RWPE1 (cell line): ENCODE results near the gene FBN2.

Source experiments
- CTCF ChIA-PET: fragments of 350-600 bp; sonication (Branson Sonifier 250); formaldehyde crosslinking; extraction: SDS; loops from one replicate; lab custom pipeline; 2021; lab: Yijun Ruan, JAX
- POLR2A ChIA-PET: fragments of 400-600 bp; formaldehyde crosslinking; extraction: SDS; loops from one replicate; lab custom pipeline; 2020; ENCODE audit warnings: antibody characterized with exemption; ENCODE audit not compliant: low non-redundant PET; lab: Yijun Ruan, JAX
- DNase-seq: peaks from one replicate; pipeline ENCODE4 v3.0.0; 2012; ENCODE audit warnings: low spot score
- H3K27ac ChIP-seq: fragments of 450-650 bp; 2 replicates; pipeline ENCODE4 v1.5.1; 2017
- TF ChIP-seq, protein P1 (sequence below): fragments of 450-650 bp; conservative IDR thresholded peaks from 2 replicates; pipeline ENCODE4 v1.5.1; 2017; ENCODE audit warnings: low read depth, mild to moderate bottlenecking

FBN2 gene

DNA sequence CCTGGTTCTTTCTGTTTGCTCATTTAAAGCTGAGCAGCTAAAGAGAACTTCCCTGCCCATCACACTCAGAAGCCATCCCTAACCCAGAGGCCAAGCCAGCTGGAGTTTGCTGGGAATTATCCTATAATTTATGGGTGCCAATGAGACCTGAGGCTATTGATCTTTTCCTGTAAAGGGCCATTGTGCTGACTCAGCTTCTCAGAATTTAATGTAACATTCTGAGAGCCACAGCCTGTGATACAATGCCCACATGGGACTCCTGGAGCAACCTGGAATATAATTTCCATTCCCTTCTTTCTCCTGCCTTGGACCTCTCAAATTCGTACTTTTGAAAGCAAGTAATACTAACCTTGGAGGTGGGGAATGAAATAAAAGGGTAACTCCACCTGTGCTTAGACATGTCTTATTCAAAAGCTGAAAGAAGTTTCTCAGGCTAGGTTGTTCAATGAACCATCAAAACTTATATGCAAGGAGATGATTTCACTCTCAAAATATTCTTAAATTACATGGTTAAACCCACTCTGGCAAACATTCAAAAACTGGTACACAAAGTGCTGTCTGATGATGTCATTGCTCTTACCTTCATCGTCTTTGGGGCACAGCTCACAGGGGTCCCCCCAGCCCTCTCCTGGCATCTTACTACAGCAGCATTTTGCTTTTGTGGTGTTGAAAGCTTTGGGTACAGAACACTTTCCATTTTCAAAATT lies 247.7 kb downstream of the FBN2 start:
- DNase-seq = no peak
- H3K27ac ChIP-seq = no peak overlapping the region
- ChIA-PET POLR2A (no interaction called here), CTCF (no interaction called here)
- TF ChIP-seq, protein P1, sequence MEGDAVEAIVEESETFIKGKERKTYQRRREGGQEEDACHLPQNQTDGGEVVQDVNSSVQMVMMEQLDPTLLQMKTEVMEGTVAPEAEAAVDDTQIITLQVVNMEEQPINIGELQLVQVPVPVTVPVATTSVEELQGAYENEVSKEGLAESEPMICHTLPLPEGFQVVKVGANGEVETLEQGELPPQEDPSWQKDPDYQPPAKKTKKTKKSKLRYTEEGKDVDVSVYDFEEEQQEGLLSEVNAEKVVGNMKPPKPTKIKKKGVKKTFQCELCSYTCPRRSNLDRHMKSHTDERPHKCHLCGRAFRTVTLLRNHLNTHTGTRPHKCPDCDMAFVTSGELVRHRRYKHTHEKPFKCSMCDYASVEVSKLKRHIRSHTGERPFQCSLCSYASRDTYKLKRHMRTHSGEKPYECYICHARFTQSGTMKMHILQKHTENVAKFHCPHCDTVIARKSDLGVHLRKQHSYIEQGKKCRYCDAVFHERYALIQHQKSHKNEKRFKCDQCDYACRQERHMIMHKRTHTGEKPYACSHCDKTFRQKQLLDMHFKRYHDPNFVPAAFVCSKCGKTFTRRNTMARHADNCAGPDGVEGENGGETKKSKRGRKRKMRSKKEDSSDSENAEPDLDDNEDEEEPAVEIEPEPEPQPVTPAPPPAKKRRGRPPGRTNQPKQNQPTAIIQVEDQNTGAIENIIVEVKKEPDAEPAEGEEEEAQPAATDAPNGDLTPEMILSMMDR = no peak

DNA sequence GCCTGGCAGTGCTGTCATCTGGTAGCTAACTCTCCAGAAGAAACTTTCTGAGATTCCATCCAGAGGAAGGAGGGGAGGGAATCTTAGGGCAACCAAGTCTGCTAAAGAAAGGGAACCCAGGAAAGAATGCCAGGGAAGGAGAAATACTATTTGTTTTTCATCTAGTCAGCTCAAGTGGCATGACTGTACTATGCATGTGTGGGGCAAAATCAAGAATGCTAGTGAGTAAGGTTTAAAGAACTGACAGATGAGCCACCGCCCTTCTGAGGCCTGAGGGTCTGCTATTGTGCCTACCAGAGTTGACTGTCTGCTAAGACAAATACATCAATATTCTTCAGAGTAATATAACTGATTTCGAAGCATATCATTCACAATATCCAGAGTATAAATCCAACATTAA lies 250.3 kb downstream of the FBN2 start:
- H3K27ac ChIP-seq = no peak overlapping the region
- CTCF ChIA-PET = no interaction called here
- no peak for DNase-seq
- TF ChIP-seq, protein P1 = no peak
- POLR2A ChIA-PET = no interaction called here

GRCh38 chr5:128284236-128284635 lies 253.8 kb downstream of the FBN2 start:
- ChIA-PET CTCF (interaction anchor here (0.6 kb wide), 1 partner anchor 41 kb away, joined by 4 read pairs; no protein-coding TSS in a partner anchor), POLR2A (no interaction called here)
- H3K27ac ChIP-seq = no peak overlapping the region

DNA sequence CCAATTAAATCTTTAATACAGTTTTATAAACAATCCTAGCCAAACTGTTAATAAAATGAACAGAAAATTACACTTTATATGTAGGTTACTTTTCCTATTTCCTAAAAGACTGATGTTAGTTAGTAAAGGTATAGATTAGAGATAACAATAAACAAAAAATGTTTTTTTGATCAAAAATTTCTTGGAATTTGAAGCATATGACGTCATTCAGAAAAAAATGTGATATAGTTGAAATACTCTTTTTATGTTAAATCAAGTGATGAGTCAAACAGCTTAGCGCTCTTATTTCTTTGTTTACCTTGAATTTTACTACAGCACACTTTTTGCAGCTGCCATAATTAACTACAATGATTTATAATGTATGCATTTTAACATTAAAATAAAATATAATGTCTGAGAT lies 258.7 kb downstream of the FBN2 start:
- TF ChIP-seq, protein P1 = no peak
- POLR2A ChIA-PET = no interaction called here
- CTCF ChIA-PET = interaction anchor here (0.5 to 0.7 kb wide), 2 partner anchors 12 to 1313 kb away, joined by 3 read pairs; no protein-coding TSS in a partner anchor
- H3K27ac ChIP-seq = no peak overlapping the region
- DNase-seq = no peak

More at GRCh38 chr5:128284236-128284635, 253.8 kb downstream of the FBN2 start:
- TF ChIP-seq, protein P1 = no peak
- DNase-seq = no peak

GRCh38 chr5:128276537-128277216 lies 261.4 kb downstream of the FBN2 start:
- TF ChIP-seq, protein P1 = no peak
- DNase-seq = no peak
- ChIA-PET CTCF (no interaction called here), POLR2A (no interaction called here)
- H3K27ac ChIP-seq = no peak overlapping the region

- CTCF ChIA-PET = no interaction called here
- POLR2A ChIA-PET = no interaction called here
- H3K27ac ChIP-seq = no peak overlapping the region
- no peak for DNase-seq
- TF ChIP-seq, protein P1 = no peak
Measured at GRCh38 chr5:128274441-128274840, 263.6 kb downstream of the FBN2 start.
